Stimulated activated CD8-positive, alpha-beta memory T cell treated with anti-CD3 and anti-CD28 coated beads, Interleukin-4, amount 100 ng/mL, for 1 hour (primary cell): ENCODE data around the gene CCL4L2.
"Not testable (repeated sequence)": the region's sequence is repeated elsewhere in the genome, so short reads cannot be mapped to it uniquely, and the experiment has no call there.

ENCODE experiments used
- DNase-seq, 2 donors: peaks; one replicate each; pipeline ENCODE4 v3.0.0-alpha.2; 2020; ENCODE audit warnings: low read depth in 2 of 2, low spot score in 1 of 2

CCL4L2 gene

DNA sequence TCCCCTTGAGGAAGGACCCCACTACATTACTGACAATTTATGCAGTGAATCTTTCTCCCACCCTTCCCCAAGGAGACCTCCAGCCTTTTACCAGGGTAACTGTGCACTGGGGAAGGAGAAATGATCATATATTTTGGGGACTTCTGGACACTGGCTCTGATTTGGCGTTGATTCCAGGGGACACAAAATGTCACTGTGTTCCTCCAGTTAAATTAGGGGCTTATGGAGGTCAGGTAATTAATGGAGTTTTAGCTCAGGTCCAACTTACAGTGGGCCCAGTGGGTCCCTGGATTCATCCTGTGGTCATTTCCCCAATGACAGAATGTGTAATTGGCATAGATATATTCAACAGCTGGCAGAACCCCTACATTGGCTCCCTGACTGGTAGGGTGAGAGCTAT lies 8.7 kb downstream of the CCL4L2 start:
- DNase-seq: not testable (repeated sequence)

DNA sequence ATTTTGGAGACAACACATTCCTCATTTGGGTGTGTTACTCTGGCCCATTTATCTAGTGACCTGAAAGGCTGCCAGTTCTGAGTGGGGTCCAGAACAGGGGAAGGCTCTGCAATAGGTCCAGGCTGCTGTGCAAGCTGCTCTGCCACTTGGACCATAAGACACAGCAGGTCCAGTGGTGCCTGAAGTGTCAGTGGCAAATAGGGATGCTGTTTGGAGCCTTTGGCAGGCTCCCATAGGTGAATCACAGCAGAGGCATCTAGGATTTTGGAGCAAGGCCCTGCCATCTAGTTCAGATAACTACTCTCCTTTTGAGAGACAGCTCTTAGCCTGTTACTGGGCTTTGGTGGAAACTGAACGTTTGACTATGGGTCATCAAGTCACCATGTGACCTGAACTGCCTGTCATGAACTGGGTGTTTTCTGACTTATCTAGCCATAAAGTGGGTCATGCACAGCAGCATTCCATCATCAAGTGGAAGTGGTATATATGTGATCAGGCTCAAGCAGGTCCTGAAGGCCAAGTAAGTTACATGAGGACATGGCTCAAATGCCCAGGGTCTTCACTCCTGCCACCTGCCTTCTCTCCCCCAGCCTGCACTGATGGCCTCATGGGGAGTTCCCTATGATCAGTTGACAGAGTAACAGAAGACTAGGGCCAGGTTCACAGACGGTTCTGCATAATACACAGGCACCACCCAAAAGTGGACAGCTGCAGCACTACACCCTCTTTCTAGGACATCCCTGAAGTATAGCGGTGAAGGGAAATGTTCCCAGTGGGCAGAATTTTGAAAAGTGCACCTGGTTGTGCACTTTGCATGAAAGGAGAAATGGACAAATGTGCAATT lies 10.1 kb downstream of the CCL4L2 start:
- DNase-seq: not testable (repeated sequence)

DNA sequence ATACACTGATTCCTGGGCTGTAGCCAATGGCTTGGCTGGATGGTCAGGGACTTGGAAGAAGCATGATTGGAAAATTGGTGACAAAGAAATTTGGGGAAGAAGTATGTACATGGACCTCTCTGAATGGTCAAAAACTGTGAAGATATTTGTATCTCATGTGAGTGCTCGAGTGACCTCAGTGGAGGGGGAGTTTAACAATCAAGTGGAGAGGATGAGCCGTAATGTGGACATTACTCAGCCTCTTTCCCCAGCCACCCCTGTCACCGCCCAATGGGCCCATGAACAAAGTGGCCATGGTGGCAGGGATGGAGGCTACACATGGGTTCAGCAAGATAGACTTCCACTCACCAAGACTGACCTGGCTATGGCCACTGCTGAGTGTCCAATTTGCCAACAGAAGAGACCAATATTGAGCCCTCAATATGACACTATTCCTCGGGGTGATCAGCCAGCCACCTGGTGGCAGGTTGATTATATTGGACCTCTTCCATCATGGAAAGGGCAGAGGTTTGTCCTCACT lies 10.8 kb downstream of the CCL4L2 start:
- DNase-seq: not testable (repeated sequence)

DNA sequence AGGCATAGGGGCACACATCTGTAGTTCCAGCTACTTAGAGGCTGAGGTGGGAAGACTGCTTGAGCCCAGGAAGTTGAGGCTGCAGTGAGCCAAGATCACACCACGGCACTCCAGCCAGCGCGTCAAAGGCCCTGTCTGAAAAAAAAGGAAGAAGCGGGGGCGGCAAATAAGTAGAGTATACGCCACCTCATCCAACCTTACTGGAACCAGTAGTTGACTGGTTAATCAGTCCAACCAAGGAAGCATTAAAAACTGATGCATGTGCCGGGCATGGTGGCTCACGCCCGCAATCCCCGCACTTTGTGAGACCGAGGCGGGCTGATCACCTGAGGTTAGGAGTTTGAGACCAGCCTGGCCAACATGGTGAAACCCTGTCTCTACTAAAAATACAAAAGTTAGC lies 12.1 kb downstream of the CCL4L2 start:
- not testable (repeated sequence) for DNase-seq

DNA sequence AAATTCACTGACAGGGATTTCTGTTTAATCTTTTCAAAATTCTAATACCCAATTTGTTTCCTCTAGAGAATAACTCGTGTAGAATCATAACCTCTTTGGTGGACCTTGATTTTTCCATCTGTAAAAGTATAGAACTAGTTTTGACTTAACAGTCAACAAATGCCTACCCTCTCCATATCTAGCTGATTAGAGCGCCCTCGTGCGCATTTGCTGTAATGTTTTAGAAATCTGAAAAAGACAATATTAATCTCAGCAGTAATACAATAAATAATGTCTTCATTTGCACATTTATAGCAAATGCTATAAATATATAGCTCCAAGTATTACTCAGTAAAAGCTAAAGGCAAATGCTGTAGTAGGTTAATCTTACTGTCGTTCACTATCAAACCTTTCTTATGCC lies 18.8 kb downstream of the CCL4L2 start:
- DNase-seq: not testable (repeated sequence)

DNA sequence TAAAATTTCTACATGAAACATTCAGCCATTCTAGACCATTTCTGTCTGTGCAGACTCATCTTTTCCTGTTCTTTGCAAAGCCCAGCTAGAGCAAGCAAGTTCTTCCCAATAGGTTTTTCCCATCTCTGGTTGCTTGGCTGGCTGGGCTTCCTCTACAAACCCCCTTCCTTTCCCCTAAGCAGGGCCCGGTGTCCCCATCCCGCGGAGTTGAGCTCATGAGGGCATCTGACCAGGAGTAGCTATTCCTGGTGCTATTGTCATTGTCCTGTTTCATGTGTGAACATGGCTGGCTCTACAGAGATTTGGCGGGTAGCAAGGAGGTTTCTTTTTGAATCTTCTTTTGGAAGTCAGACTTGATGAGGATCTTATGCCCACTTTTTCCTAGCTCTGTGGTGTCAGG lies 31.2 kb downstream of the CCL4L2 start:
- not testable (repeated sequence) for DNase-seq
